K562 (cell line): ENCODE measurements around the gene IQCN.

ENCODE experiments used
- CBFB ChIP-seq: sonication (generic); formaldehyde crosslinking; IDR thresholded peaks from 2 replicates; pipeline ENCODE4 v1.4.0; 2020; ENCODE audit warnings: mild to moderate bottlenecking, missing genetic modification reagents
- CHD2 ChIP-seq: IDR thresholded peaks from 2 replicates; pipeline ENCODE4 v1.6.1; 2011; ENCODE audit warnings: low read depth, low read length
- POLR2AphosphoS5 ChIP-seq: IDR thresholded peaks from 2 replicates; pipeline ENCODE4 v1.6.1; 2011; ENCODE audit warnings: mild to moderate bottlenecking, low read depth, low read length, moderate library complexity; ENCODE audit not compliant: control insufficient read depth, insufficient read depth
- PPARD ChIP-seq: fragments of 250-450 bp; sonication (Bioruptor Pico); IDR thresholded peaks from 2 replicates; pipeline ENCODE4 v1.8.0; 2022; ENCODE audit warnings: inconsistent platforms, mild to moderate bottlenecking, moderate library complexity
- SMAD1 ChIP-seq: fragments of 150-350 bp; IDR thresholded peaks from 2 replicates; pipeline ENCODE4 v1.6.1; 2014; ENCODE audit warnings: low read length, low read depth; ENCODE audit not compliant: partially characterized antibody
- TF ChIP-seq, protein P1 (sequence below): sonication (generic); formaldehyde crosslinking; IDR thresholded peaks from 2 replicates; pipeline ENCODE4 v1.8.1; 2023; ENCODE audit warnings: mild to moderate bottlenecking, missing genetic modification reagents

DNA sequence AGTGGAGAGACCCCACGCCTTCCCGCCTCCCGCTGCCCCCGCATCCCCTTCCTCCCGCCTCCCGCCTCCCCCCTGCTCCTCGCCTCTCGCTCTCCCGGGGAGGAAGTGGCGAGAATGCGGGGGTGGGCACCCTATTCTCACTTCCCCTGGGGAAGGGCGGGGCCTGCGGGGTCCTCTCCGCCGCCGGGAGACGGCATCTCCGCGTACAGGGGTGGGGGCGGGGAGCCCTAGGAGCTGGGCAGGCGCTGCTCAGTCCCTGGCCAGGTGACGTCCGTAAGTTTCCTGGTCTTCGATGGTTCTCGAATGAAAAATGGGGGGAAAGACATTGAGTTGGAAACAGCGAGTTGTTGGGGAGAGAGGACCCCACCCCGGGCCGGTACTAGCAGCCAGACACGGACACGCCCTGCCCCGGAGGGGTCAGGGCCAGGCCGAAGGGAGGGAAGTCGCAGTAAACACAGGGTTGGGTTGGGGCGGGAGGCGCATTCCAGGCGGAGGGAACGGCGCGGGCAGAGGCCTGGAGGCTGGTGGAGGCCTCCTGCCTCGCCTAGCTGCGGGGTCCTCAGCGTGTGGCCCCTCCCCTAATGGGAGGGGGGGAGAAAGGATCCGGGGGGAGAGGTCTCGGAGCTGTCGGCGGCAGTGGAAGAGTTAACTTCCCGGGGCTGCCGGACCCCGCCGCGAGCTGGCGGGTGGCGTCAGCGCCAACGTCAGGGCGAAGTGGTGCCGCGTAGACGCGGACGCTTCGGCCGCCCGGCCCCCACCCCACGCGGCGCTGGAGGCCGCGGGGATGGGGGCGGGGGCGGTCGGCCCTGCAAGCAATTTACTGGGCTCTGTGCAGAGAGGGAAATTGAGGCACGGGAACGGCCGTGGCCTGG is 17.6 kb upstream of the IQCN start:
- peak; percentile 19 for TF ChIP-seq SMAD1
- TF ChIP-seq, protein P1, sequence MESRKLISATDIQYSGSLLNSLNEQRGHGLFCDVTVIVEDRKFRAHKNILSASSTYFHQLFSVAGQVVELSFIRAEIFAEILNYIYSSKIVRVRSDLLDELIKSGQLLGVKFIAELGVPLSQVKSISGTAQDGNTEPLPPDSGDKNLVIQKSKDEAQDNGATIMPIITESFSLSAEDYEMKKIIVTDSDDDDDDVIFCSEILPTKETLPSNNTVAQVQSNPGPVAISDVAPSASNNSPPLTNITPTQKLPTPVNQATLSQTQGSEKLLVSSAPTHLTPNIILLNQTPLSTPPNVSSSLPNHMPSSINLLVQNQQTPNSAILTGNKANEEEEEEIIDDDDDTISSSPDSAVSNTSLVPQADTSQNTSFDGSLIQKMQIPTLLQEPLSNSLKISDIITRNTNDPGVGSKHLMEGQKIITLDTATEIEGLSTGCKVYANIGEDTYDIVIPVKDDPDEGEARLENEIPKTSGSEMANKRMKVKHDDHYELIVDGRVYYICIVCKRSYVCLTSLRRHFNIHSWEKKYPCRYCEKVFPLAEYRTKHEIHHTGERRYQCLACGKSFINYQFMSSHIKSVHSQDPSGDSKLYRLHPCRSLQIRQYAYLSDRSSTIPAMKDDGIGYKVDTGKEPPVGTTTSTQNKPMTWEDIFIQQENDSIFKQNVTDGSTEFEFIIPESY = no peak
- TF ChIP-seq CBFB (CRISPR knock-in tag) = no peak
- TF ChIP-seq POLR2AphosphoS5 = peak; percentile 59; the same call in 1 of the 2 replicates
- peak; percentile 56 for TF ChIP-seq CHD2
- TF ChIP-seq PPARD (CRISPR knock-in tag) = no peak
